H1 (cell line): ENCODE results near the gene GAP43. TPM values are rescaled to one million over a fixed set of nuclear protein-coding genes. Genes with fewer than 3 reads are reported as not detected.
A peak's percentile ranks its signal among the peaks of the same experiment; 100 is the strongest.

ENCODE experiments used
- CTCF ChIA-PET: fragments of 300-600 bp; sonication (Branson Sonifier 250); formaldehyde crosslinking; loops from one replicate; lab custom pipeline; 2021; ENCODE audit not compliant: partially characterized antibody; lab: Charles Lee
- POLR2A ChIA-PET: fragments of 300-600 bp; sonication (Branson Sonifier 250); formaldehyde crosslinking; loops from one replicate; lab custom pipeline; 2021; ENCODE audit warnings: inconsistent platforms; ENCODE audit not compliant: partially characterized antibody; lab: Charles Lee
- DNase-seq, 2 experiments: peaks; one replicate each; pipeline versions ENCODE4 v3.0.0 to v3.0.0-alpha.2; 2010 to 2022; ENCODE audit warnings: low spot score in 2 of 2, low read depth in 1 of 2, mixed read lengths in 1 of 2
- FAIRE-seq: peaks from 2 replicates; lab custom pipeline; 2011; peaks lifted over from hg19 to GRCh38; lab: Jason Lieb, UNC
- H2AFZ ChIP-seq: 2 replicates; pipeline ENCODE4 v1.8.1; 2012; ENCODE audit warnings: low read length, inconsistent platforms
- H2AK5ac ChIP-seq: 2 replicates; pipeline ENCODE4 v1.6.1; 2013; ENCODE audit warnings: low read depth, low read length
- H2BK120ac ChIP-seq: replicated peaks from 2 replicates; pipeline ENCODE3; 2013; ENCODE audit warnings: low read depth, low read length, inconsistent platforms
- H2BK12ac ChIP-seq: 2 replicates; pipeline ENCODE4 v1.6.1; 2013; ENCODE audit warnings: low read depth, low read length
- H2BK15ac ChIP-seq: 2 replicates; pipeline ENCODE4 v1.6.1; 2013; ENCODE audit warnings: low read length
- H2BK20ac ChIP-seq: 2 replicates; pipeline ENCODE4 v1.6.1; 2013; ENCODE audit warnings: low read length
- H2BK5ac ChIP-seq: 2 replicates; pipeline ENCODE4 v1.6.1; 2013; ENCODE audit warnings: low read depth, low read length
- H3K14ac ChIP-seq: 2 replicates; pipeline ENCODE4 v1.6.1; 2013; ENCODE audit warnings: inconsistent platforms; ENCODE audit not compliant: insufficient read length
- H3K18ac ChIP-seq: 2 replicates; pipeline ENCODE4 v1.6.1; 2013; ENCODE audit warnings: low read length; ENCODE audit errors: extremely low read depth
- H3K23ac ChIP-seq: 2 replicates; pipeline ENCODE4 v1.6.1; 2013; ENCODE audit warnings: inconsistent platforms; ENCODE audit not compliant: insufficient read length
- H3K23me2 ChIP-seq: 2 replicates; pipeline ENCODE4 v1.6.1; 2013; ENCODE audit warnings: low read depth, low read length
- H3K27ac ChIP-seq: 2 replicates; pipeline ENCODE4 v1.6.1; 2011; ENCODE audit warnings: low read depth, low read length, inconsistent platforms
- H3K27me3 ChIP-seq, 4 experiments: replicated peaks in 1 of 4; 1 replicate in 1 of 4; 2 replicates in 3 of 4; pipeline versions ENCODE4 v1.6.1 to v1.8.1; 2011 to 2013; ENCODE audit warnings: low read length in 3 of 4, mild to moderate bottlenecking in 3 of 4, inconsistent platforms in 2 of 4, mixed read lengths in 2 of 4, moderate library complexity in 1 of 4; ENCODE audit not compliant: control insufficient read depth in 3 of 4, insufficient read depth in 3 of 4; ENCODE audit errors: extremely low read depth in 1 of 4
- H3K36me3 ChIP-seq, 4 experiments: 2 replicates each; pipeline versions ENCODE4 v1.6.1 to v1.8.1; 2011 to 2013; ENCODE audit warnings: mild to moderate bottlenecking in 4 of 4, low read length in 3 of 4, moderate library complexity in 2 of 4, control low read depth in 1 of 4, inconsistent platforms in 1 of 4; ENCODE audit not compliant: insufficient read depth in 4 of 4, control insufficient read depth in 2 of 4
- H3K4ac ChIP-seq: replicated peaks from 2 replicates; pipeline ENCODE3; 2013; ENCODE audit warnings: low read length, low read depth, mixed read lengths, inconsistent platforms; ENCODE audit not compliant: insufficient read length
- H3K4me1 ChIP-seq, 4 experiments: replicated peaks in 1 of 4; 1 replicate in 1 of 4; 2 replicates in 3 of 4; pipeline versions ENCODE4 v1.6.1 to v1.8.1; 2011 to 2013; ENCODE audit warnings: low read length in 3 of 4, inconsistent platforms in 2 of 4, mixed read lengths in 1 of 4; ENCODE audit not compliant: insufficient read depth in 4 of 4, control insufficient read depth in 3 of 4
- H3K4me2 ChIP-seq, 2 experiments: 2 replicates each; pipeline versions ENCODE4 v1.6.1 to v1.8.1; 2011 to 2013; ENCODE audit warnings: low read depth in 2 of 2, low read length in 2 of 2, control low read depth in 1 of 2, inconsistent platforms in 1 of 2, mild to moderate bottlenecking in 1 of 2; ENCODE audit not compliant: insufficient read depth in 1 of 2
- H3K4me3 ChIP-seq, 4 experiments: fragments of 200-600, 300-600 bp in 1 of 4; sonication (generic), shearing (Covaris generic), sonication (Bioruptor Twin) in 1 of 4; 2 replicates each; pipeline versions ENCODE4 v1.5.1 to v1.8.1; 2011 to 2016; ENCODE audit warnings: low read length in 4 of 4, low read depth in 3 of 4, control low read depth in 2 of 4, inconsistent platforms in 2 of 4, mild to moderate bottlenecking in 2 of 4, mixed read lengths in 1 of 4, moderate library complexity in 1 of 4; ENCODE audit not compliant: insufficient read depth in 2 of 4; ENCODE audit errors: extremely low read depth in 1 of 4
- H3K56ac ChIP-seq: replicated peaks from 2 replicates; pipeline ENCODE3; 2013; ENCODE audit warnings: low read depth, mild to moderate bottlenecking, mixed read lengths, low read length, inconsistent platforms; ENCODE audit not compliant: insufficient read length
- H3K79me1 ChIP-seq: 2 replicates; pipeline ENCODE4 v1.6.1; 2013; ENCODE audit warnings: low read depth, low read length, control low read depth
- H3K79me2 ChIP-seq, 2 experiments: 2 replicates each; pipeline versions ENCODE4 v1.6.1 to v1.8.1; 2012 to 2013; ENCODE audit warnings: low read length in 2 of 2, mild to moderate bottlenecking in 2 of 2, inconsistent platforms in 1 of 2; ENCODE audit not compliant: insufficient read depth in 2 of 2, control insufficient read depth in 1 of 2
- H3K9ac ChIP-seq, 4 experiments: replicated peaks in 1 of 4; 1 replicate in 1 of 4; 2 replicates in 3 of 4; pipeline versions ENCODE4 v1.6.1 to v1.8.1; 2011 to 2013; ENCODE audit warnings: low read depth in 3 of 4, low read length in 3 of 4, control low read depth in 2 of 4, mild to moderate bottlenecking in 2 of 4, moderate library complexity in 2 of 4, inconsistent platforms in 1 of 4; ENCODE audit errors: extremely low read depth in 1 of 4
- H3K9me3 ChIP-seq, 2 experiments: 2 replicates each; pipeline versions ENCODE4 v1.6.1 to v1.8.1; 2012 to 2013; ENCODE audit warnings: mild to moderate bottlenecking in 2 of 2, moderate library complexity in 2 of 2, control low read depth in 1 of 2, inconsistent platforms in 1 of 2, low read depth in 1 of 2, low read length in 1 of 2, mixed read lengths in 1 of 2; ENCODE audit not compliant: insufficient read depth in 2 of 2
- H4K20me1 ChIP-seq, 2 experiments: replicated peaks in 1 of 2; 2 replicates each; pipeline versions ENCODE3 to v1.8.1; 2011 to 2013; ENCODE audit warnings: inconsistent platforms in 2 of 2, low read length in 2 of 2, mild to moderate bottlenecking in 1 of 2; ENCODE audit not compliant: insufficient read depth in 2 of 2, control insufficient read depth in 1 of 2
- H4K5ac ChIP-seq: 2 replicates; pipeline ENCODE4 v1.6.1; 2013; ENCODE audit warnings: low read length, low read depth, mixed read lengths, inconsistent platforms; ENCODE audit not compliant: insufficient read length
- H4K8ac ChIP-seq: 2 replicates; pipeline ENCODE4 v1.8.0; 2013; ENCODE audit warnings: mild to moderate bottlenecking, moderate library complexity, low read length, inconsistent platforms; ENCODE audit not compliant: insufficient read depth; ENCODE audit errors: extremely low read depth
- H4K91ac ChIP-seq: replicated peaks from 2 replicates; pipeline ENCODE3; 2013; ENCODE audit warnings: low read length, mixed read lengths, inconsistent platforms; ENCODE audit not compliant: insufficient read length
- BCL11A ChIP-seq, 2 experiments: IDR thresholded peaks; one replicate each; pipeline ENCODE4 v1.6.1; 2011; ENCODE audit warnings: low read depth in 2 of 2, low read length in 2 of 2, mild to moderate bottlenecking in 2 of 2
- MAX ChIP-seq: IDR thresholded peaks from 2 replicates; pipeline ENCODE4 v1.6.1; 2012; ENCODE audit warnings: inconsistent platforms
- PHF8 ChIP-seq: fragments of 200-600 bp; sonication (generic); conservative IDR thresholded peaks from 2 replicates; pipeline ENCODE4 v1.7.1; 2012; ENCODE audit warnings: low read depth, mild to moderate bottlenecking, inconsistent platforms, low read length, moderate library complexity
- SIN3A ChIP-seq, 2 experiments: IDR thresholded peaks in 1 of 2; conservative IDR thresholded peaks in 1 of 2; 2 replicates each; pipeline ENCODE4 v1.6.1; 2011 to 2012; ENCODE audit warnings: low read length in 2 of 2, improper control_type of control experiment in 1 of 2, low read depth in 1 of 2, mild to moderate bottlenecking in 1 of 2
- TCF12 ChIP-seq: IDR thresholded peaks from 2 replicates; pipeline ENCODE4 v1.6.1; 2011; ENCODE audit warnings: low read depth, mild to moderate bottlenecking, low read length
- ZNF274 ChIP-seq: IDR thresholded peaks from 2 replicates; pipeline ENCODE4 v1.7.0; 2012; ENCODE audit warnings: low read length, borderline replicate concordance; ENCODE audit errors: extremely low read depth
- WGBS, 2 experiments: shearing (Covaris generic) in 1 of 2; methylation state at CpG; one replicate each; pipeline versions ENCODE4 v1.1.6 to v1.1.7; 2013 to 2015; ENCODE audit warnings: low lambda C conversion rate in 2 of 2, mixed read lengths in 2 of 2, inconsistent platforms in 1 of 2, low coverage in 1 of 2, missing lambda C conversion rate in 1 of 2; ENCODE audit not compliant: insufficient replicate concordance in 2 of 2, insufficient coverage in 1 of 2, insufficient read length in 1 of 2; ENCODE audit errors: extremely low coverage in 1 of 2, missing lambda C conversion rate in 1 of 2; 5-methylcytosine and 5-hydroxymethylcytosine counted together
- long read RNA-seq, 2 experiments: library from RNA in 1 of 2; library from capped mRNA in 1 of 2; stranded (forward); transcript quantifications; one replicate each; pipeline ENCODE4 v2.0.0, GENCODE V29; 2021; ENCODE audit warnings: inconsistent platforms in 1 of 2
- polyA minus RNA-seq, 3 experiments: library from RNA; depleted of rRNA, polyadenylated mRNA; stranded (reverse); fragments of >200 nt; gene quantifications; 1 replicate in 2 of 3; 2 replicates in 1 of 3; pipeline ENCODE4 v1.2.3, GENCODE V29; 2011
- polyA plus RNA-seq, 7 experiments: library from polyadenylated mRNA; depleted of rRNA in 3 of 7; stranded (reverse) in 5 of 7; unstranded in 2 of 7; fragments of >200 nt in 5 of 7; fragments of 200-250 nt in 2 of 7; gene quantifications; 1 replicate in 5 of 7; 2 replicates in 1 of 7; 4 replicates in 1 of 7; pipeline versions ENCODE4 v1.2.1 to v1.2.3, GENCODE V29; 2011 to 2013; ENCODE audit warnings: missing spikeins in 2 of 7, mixed read lengths in 2 of 7
- total RNA-seq: library from RNA; stranded (reverse); fragmentation: NEBNext Ultra II Directional; extraction: Animal tissue kit (Norgen Biotek cat#: 25700); gene quantifications from 2 replicates; pipeline ENCODE4 v1.2.1, GENCODE V29; 2021

The GAP43 gene
- total RNA-seq (21.9 and 22.6 TPM in 2 replicates), polyA plus RNA-seq (2011; rRNA removed) (9.6 and 11.2 TPM in 2 replicates), polyA minus RNA-seq (2011; rRNA and poly(A)+ RNA removed) (4.2 and 4.9 TPM in 2 replicates)
- polyA plus RNA-seq (2011; cell fraction: cytosol; rRNA removed) = 18.4 TPM
- 7.7 TPM for polyA plus RNA-seq (2011; cell fraction: nucleus; rRNA removed)
- polyA plus RNA-seq (2012, experiment 1 of 2) = 17.7 to 22.9 TPM (median 19.6 TPM) in 4 replicates
- polyA plus RNA-seq (2012, experiment 2 of 2) = 13.7 TPM
- polyA plus RNA-seq (2013, experiment 1 of 2) = 39.1 TPM
- polyA plus RNA-seq (2013, experiment 2 of 2) = 36.9 TPM
- polyA minus RNA-seq (2011; cell fraction: cytosol; rRNA and poly(A)+ RNA removed) = 4.2 TPM
- 3.8 TPM for polyA minus RNA-seq (2011; cell fraction: nucleus; rRNA and poly(A)+ RNA removed)
- long read RNA-seq, experiment 1, transcript GAP43-201 (3 exons, 1,691 nt) = major isoform, 11 of 27 reads
- long read RNA-seq, experiment 1, partial matches to known transcripts = 15 of 27 reads
- long read RNA-seq, experiment 1, other reads (novel, unspliced or antisense) = 1 of 27 reads
- long read RNA-seq, experiment 2, transcript GAP43-201 (3 exons, 1,691 nt) = major isoform, 23 of 28 reads
- long read RNA-seq, experiment 2, partial matches to known transcripts = 5 of 28 reads
- long read RNA-seq, experiment 2, other reads (novel, unspliced or antisense) = 0 of 28 reads

- CTCF ChIA-PET = interaction anchor here (0.6 to 2.8 kb wide), 16 partner anchors 11 to 1595 kb away, joined by 3 to 10 read pairs (median 5); no protein-coding TSS in a partner anchor
- POLR2A ChIA-PET = interaction anchor here (0.7 to 1.5 kb wide), 5 partner anchors 9 to 220 kb away, joined by 3 to 10 read pairs (median 4); no protein-coding TSS in a partner anchor
- TF ChIP-seq MAX = peak; percentile 92
- peak in 1 of 2 experiments; percentile 91; a peak in 2 of 4 replicates for TF ChIP-seq SIN3A (conservative IDR thresholded peaks at IDR 0.05 in 1 of 2, IDR thresholded peaks at IDR 0.05 in 1 of 2; ENCODE audit: low read depth in 1 of 2, low read length in 2 of 2)
- TF ChIP-seq BCL11A (IDR thresholded peaks at IDR 0.05; ENCODE audit: low read depth in 2 of 2, low read length in 2 of 2) = no peak
- 0 out of 2 replicates have a peak, but pooled peaks have one; percentile 64 for TF ChIP-seq TCF12
- TF ChIP-seq PHF8 = 0 out of 2 replicates have a peak, but pooled peaks have one; percentile 25
- TF ChIP-seq ZNF274 = no peak
Observed at GRCh38 chr3:115623044-115623868, at the start of gene GAP43. Gene GAP43, plus strand, starts transcription at chr3:115623510. Its CDS starts 180 bp downstream, at chr3:115623690.

More at GRCh38 chr3:115623044-115623868, at the start of gene GAP43:
- FAIRE-seq = peak; percentile 82
- Histone ChIP-seq H3K14ac (no peak within 1 kb of the TSS), H3K9me3 (no peaks in the 10 kb centered on the region), H2BK12ac (peak within 1 kb of the TSS; percentile 20; the same call in 1 of the 2 replicates), H2BK120ac (no peak within 1 kb of the TSS), H2BK15ac (no peak within 1 kb of the TSS), H3K9ac (peak within 1 kb of the TSS in 3 of 4 experiments; percentile 9 to 83 (median 26); a peak in 2 of 7 replicates), H3K4ac (no peak within 1 kb of the TSS), H3K23me2 (peaks cover 21% of the 10 kb centered on the region), H3K4me3 (peak within 1 kb of the TSS; percentile 63 to 87 (median 76)), H2BK20ac (no peak within 1 kb of the TSS; the same call in 1 of the 2 replicates), H4K5ac (no peak within 1 kb of the TSS), H3K18ac (no peak within 1 kb of the TSS), H4K91ac (no peak within 1 kb of the TSS), H2AFZ (peak within 1 kb of the TSS; percentile 93), H3K79me2 (peaks cover 0 to 6% of the 10 kb centered on the region in 2 experiments; a peak in 1 of 4 replicates), H2AK5ac (no peak within 1 kb of the TSS; the same call in 1 of the 2 replicates), H3K4me2 (peak within 1 kb of the TSS; percentile 90 to 99), H3K56ac (no peak within 1 kb of the TSS), H2BK5ac (peak within 1 kb of the TSS; percentile 62), H3K36me3 (no peaks in the 10 kb centered on the region), H4K20me1 (no peaks in the 10 kb centered on the region), H3K27ac (no peak within 1 kb of the TSS), H3K23ac (no peak within 1 kb of the TSS), H3K27me3 (peaks cover 0 to 6% (median 2%) of the 10 kb centered on the region in 4 experiments; a peak in 2 of 7 replicates), H4K8ac (no peak within 1 kb of the TSS), H3K79me1 (0 out of 2 replicates have a peak, but pooled peaks cover 2% of the 10 kb centered on the region), H3K4me1 (peaks cover 1 to 15% (median 11%) of the 10 kb centered on the region in 4 experiments; a peak in 6 of 7 replicates)
- peak; percentile 55 to 75 for DNase-seq
- 1% methylated on average over 17 of the region's 20 CpGs; no CpG with 5 or more reads in 1 of the 2 experiments for WGBS, 2 experiments
